ENCODE data around the gene CDK19. TPM values are rescaled to one million over a fixed set of nuclear protein-coding genes. Genes with fewer than 3 reads are reported as not detected.
"Not testable (repeated sequence)": the region's sequence is repeated elsewhere in the genome, so short reads cannot be mapped to it uniquely, and the experiment has no call there.

The CDK19 gene
- polyA plus RNA-seq, 4 donors, result 35.8 to 47.9 (median 42.7) TPM

GRCh38 chr6:110814102-110815014 lies 911 bp downstream of the CDK19 start:
- DNase-seq (ENCODE audit: low read depth in 4 of 4, low spot score in 3 of 4), result peak; percentile 29 to 55 (median 38)

GRCh38 chr6:110813338-110814101 lies 1.7 kb downstream of the CDK19 start:
- peak in 1 of 4 donors; percentile 13 for DNase-seq (ENCODE audit: low read depth in 4 of 4, low spot score in 3 of 4)

- no peak for DNase-seq (ENCODE audit: low read depth in 4 of 4, low spot score in 3 of 4)
These were observed 2.5 kb downstream of the CDK19 start for GRCh38 chr6:110812719-110813118.

- DNase-seq (ENCODE audit: low read depth in 4 of 4, low spot score in 3 of 4), result no peak
These were observed 4.2 kb downstream of the CDK19 start for GRCh38 chr6:110810896-110811586.

GRCh38 chr6:110809792-110810191 lies 5.5 kb downstream of the CDK19 start:
- no peak for DNase-seq (ENCODE audit: low read depth in 4 of 4, low spot score in 3 of 4)

GRCh38 chr6:110802175-110802574 lies 13.1 kb downstream of the CDK19 start:
- not testable (repeated sequence) for DNase-seq (ENCODE audit: low read depth in 4 of 4, low spot score in 3 of 4)

GRCh38 chr6:110800839-110801196 lies 14.5 kb downstream of the CDK19 start:
- DNase-seq (ENCODE audit: low read depth in 4 of 4, low spot score in 3 of 4), result no peak

GRCh38 chr6:110800196-110800838 lies 15.0 kb downstream of the CDK19 start:
- DNase-seq (ENCODE audit: low read depth in 4 of 4, low spot score in 3 of 4), result no peak

GRCh38 chr6:110799655-110800054 lies 15.6 kb downstream of the CDK19 start:
- no peak for DNase-seq (ENCODE audit: low read depth in 4 of 4, low spot score in 3 of 4)

- no peak for DNase-seq (ENCODE audit: low read depth in 4 of 4, low spot score in 3 of 4)
These were observed 16.1 kb downstream of the CDK19 start for GRCh38 chr6:110799189-110799588.

GRCh38 chr6:110795271-110795670 lies 20.0 kb downstream of the CDK19 start:
- DNase-seq (ENCODE audit: low read depth in 4 of 4, low spot score in 3 of 4), result no peak

- no peak for DNase-seq (ENCODE audit: low read depth in 4 of 4, low spot score in 3 of 4)
These were observed 28.6 kb downstream of the CDK19 start for GRCh38 chr6:110786696-110787095.

GRCh38 chr6:110786271-110786670 lies 29.0 kb downstream of the CDK19 start:
- no peak for DNase-seq (ENCODE audit: low read depth in 4 of 4, low spot score in 3 of 4)

- DNase-seq (ENCODE audit: low read depth in 4 of 4, low spot score in 3 of 4), result no peak
These were observed 30.7 kb downstream of the CDK19 start for GRCh38 chr6:110784610-110784979.

- DNase-seq (ENCODE audit: low read depth in 4 of 4, low spot score in 3 of 4), result no peak
These were observed 33.6 kb downstream of the CDK19 start for GRCh38 chr6:110781522-110782214.

GRCh38 chr6:110778333-110778732 lies 36.9 kb downstream of the CDK19 start:
- DNase-seq (ENCODE audit: low read depth in 4 of 4, low spot score in 3 of 4), result no peak

GRCh38 chr6:110777636-110778035 lies 37.6 kb downstream of the CDK19 start:
- no peak for DNase-seq (ENCODE audit: low read depth in 4 of 4, low spot score in 3 of 4)

GRCh38 chr6:110776413-110776812 lies 38.9 kb downstream of the CDK19 start:
- DNase-seq (ENCODE audit: low read depth in 4 of 4, low spot score in 3 of 4), result no peak

GRCh38 chr6:110769923-110770322 lies 45.3 kb downstream of the CDK19 start:
- no peak for DNase-seq (ENCODE audit: low read depth in 4 of 4, low spot score in 3 of 4)

GRCh38 chr6:110768057-110768456 lies 47.2 kb downstream of the CDK19 start:
- DNase-seq (ENCODE audit: low read depth in 4 of 4, low spot score in 3 of 4), result no peak

Data from right renal pelvis (tissue), 4 donors.